HG03135 (cell line): ENCODE measurements around the gene PHKA2.

Experiments used
- ATAC-seq: cut with Tn5 transposase; IDR thresholded peaks from one replicate; pipeline ENCODE4 v1.9.1; 2021; ENCODE audit warnings: mild to moderate bottlenecking, moderate library complexity; ENCODE audit not compliant: unreplicated experiment

PHKA2 gene

GRCh38 chrX:18890724-18891547 lies 93.0 kb downstream of the PHKA2 start:
- ATAC-seq: no peak

GRCh38 chrX:18890049-18890381 lies 93.9 kb downstream of the PHKA2 start:
- ATAC-seq: no peak

GRCh38 chrX:18889346-18890048 lies 94.4 kb downstream of the PHKA2 start:
- ATAC-seq: no peak

- ATAC-seq: no peak
These were observed 95.6 kb downstream of the PHKA2 start for GRCh38 chrX:18888281-18888680.

- no peak for ATAC-seq
These were observed 96.1 kb downstream of the PHKA2 start for GRCh38 chrX:18887825-18888212.

- ATAC-seq: no peak
These were observed 96.6 kb downstream of the PHKA2 start for GRCh38 chrX:18887177-18887824.

- ATAC-seq: peak; percentile 77
These were observed 97.4 kb downstream of the PHKA2 start for GRCh38 chrX:18886344-18887161.

- ATAC-seq: peak; percentile 20
These were observed 97.9 kb downstream of the PHKA2 start for GRCh38 chrX:18886005-18886343.

- ATAC-seq: peak; percentile 14
These were observed 98.4 kb downstream of the PHKA2 start for GRCh38 chrX:18885328-18886004.

- ATAC-seq: no peak
These were observed 99.0 kb downstream of the PHKA2 start for GRCh38 chrX:18884916-18885315.

GRCh38 chrX:18883961-18884765 lies 99.8 kb downstream of the PHKA2 start:
- no peak for ATAC-seq

GRCh38 chrX:18883234-18883960 lies 100.5 kb downstream of the PHKA2 start:
- ATAC-seq: no peak

GRCh38 chrX:18879144-18879543 lies 104.8 kb downstream of the PHKA2 start:
- no peak for ATAC-seq

- ATAC-seq: no peak
These were observed 106.4 kb downstream of the PHKA2 start for GRCh38 chrX:18877469-18877868.

GRCh38 chrX:18875256-18875878 lies 108.5 kb downstream of the PHKA2 start:
- ATAC-seq: no peak

GRCh38 chrX:18874560-18875255 lies 109.2 kb downstream of the PHKA2 start:
- ATAC-seq: no peak

GRCh38 chrX:18873836-18874235 lies 110.1 kb downstream of the PHKA2 start:
- ATAC-seq: no peak

- no peak for ATAC-seq
These were observed 110.6 kb downstream of the PHKA2 start for GRCh38 chrX:18873189-18873791.
